Measurements from ENCODE around the gene FAM163B. TPM values are rescaled to one million over a fixed set of nuclear protein-coding genes. Genes with fewer than 3 reads are reported as not detected.
A peak's percentile ranks its signal among the peaks of the same experiment; 100 is the strongest.

Gene FAM163B
- polyA plus RNA-seq, 1 of the 3 experiments (the other 2 are of a cell fraction), result 0.05 TPM

- Histone ChIP-seq H3K27me3 (ENCODE audit: insufficient read depth) (no peaks in the 10 kb centered on the region), H3K9me3 (no peaks in the 10 kb centered on the region), H3K79me2 (ENCODE audit: insufficient read depth) (no peaks in the 10 kb centered on the region), H3K27ac (ENCODE audit: low read depth in 2 of 2, low read length in 1 of 2) (peak within 1 kb of the TSS in 1 of 2 experiments; percentile 100; a peak in 3 of 4 replicates), H3K4me2 (peak within 1 kb of the TSS; percentile 44; the same call in 1 of the 2 replicates), H3F3A (replicated peaks; ENCODE audit: insufficient read depth) (no peaks in the 10 kb centered on the region), H3K36me3 (replicated peaks in 1 of 2; ENCODE audit: control insufficient read depth in 1 of 2, insufficient read depth in 2 of 2, low read length in 1 of 2) (no peaks in the 10 kb centered on the region), H3K9ac (no peak within 1 kb of the TSS), H4K20me1 (ENCODE audit: insufficient read depth) (no peaks in the 10 kb centered on the region), H3K4me1 (ENCODE audit: control insufficient read depth in 1 of 2, insufficient read depth in 2 of 2, low read depth in 1 of 2, low read length in 1 of 2) (peaks cover 0 to 78% of the 10 kb centered on the region in 2 experiments; a peak in 3 of 4 replicates), H3K9me2 (no peaks in the 10 kb centered on the region), H2AFZ (ENCODE audit: low read depth) (no peak within 1 kb of the TSS), H3K4me3 (ENCODE audit: low read depth in 2 of 2, low read length in 1 of 2) (peak within 1 kb of the TSS in 1 of 2 experiments; percentile 49; a peak in 2 of 4 replicates)
- peak; percentile 90 for DNase-seq
- POLR2A ChIA-PET, result interaction anchor here (0.5 to 10.7 kb wide), 31 partner anchors 9 to 204 kb away, joined by 3 to 150 read pairs (median 6); partner anchors contain the start of genes DBH, FAM163B and SARDH
- 11% methylated on average over 12 of the region's 70 CpGs for WGBS (ENCODE audit: low lambda C conversion rate)
- CTCF ChIA-PET, result interaction anchor here (0.7 to 5.8 kb wide), 38 partner anchors 10 to 208 kb away, joined by 3 to 51 read pairs (median 4); partner anchors contain the start of genes DBH and MYMK
- no peak for TF ChIP-seq MAX (IDR thresholded peaks at IDR 0.05; ENCODE audit: low read depth)
- TF ChIP-seq FOXJ3 (CRISPR knock-in tag; IDR thresholded peaks at IDR 0.05), result no peak
- TF ChIP-seq ZBTB33 (IDR thresholded peaks at IDR 0.05; ENCODE audit: borderline replicate concordance, low read depth), result no peak
- no peak for TF ChIP-seq RFX5 (IDR thresholded peaks at IDR 0.05; ENCODE audit: low read length)
- TF ChIP-seq GABPA (IDR thresholded peaks at IDR 0.05; ENCODE audit: low read depth), result no peak
- TF ChIP-seq FOXM1 (IDR thresholded peaks at IDR 0.05; ENCODE audit: low read depth), result no peak
- no peak for TF ChIP-seq USF1 (IDR thresholded peaks at IDR 0.05; ENCODE audit: borderline replicate concordance, low read depth)
- TF ChIP-seq RXRA (IDR thresholded peaks at IDR 0.05; ENCODE audit: borderline replicate concordance, low read depth), result no peak
- no peak for TF ChIP-seq NRF1 (IDR thresholded peaks at IDR 0.05; ENCODE audit: low read depth, low read length)
- no peak for TF ChIP-seq TEAD4 (IDR thresholded peaks at IDR 0.05; ENCODE audit: borderline replicate concordance, insufficient read depth)
- TF ChIP-seq CTCF (IDR thresholded peaks at IDR 0.05), result no peak
- no peak for TF ChIP-seq JUND (IDR thresholded peaks at IDR 0.05)
- no peak for TF ChIP-seq SIN3A (IDR thresholded peaks at IDR 0.05; ENCODE audit: borderline replicate concordance, low read depth, low read length)
- peak; percentile 51 for TF ChIP-seq MXI1 (IDR thresholded peaks at IDR 0.05; ENCODE audit: low read depth, low read length)
- TF ChIP-seq RAD21 (IDR thresholded peaks at IDR 0.05; ENCODE audit: low read length), result peak; percentile 11; the same call in 1 of the 2 replicates
- TF ChIP-seq CHD2 (IDR thresholded peaks at IDR 0.05; ENCODE audit: low read length, partially characterized antibody), result peak; percentile 58
- no peak for TF ChIP-seq FOSL2 (IDR thresholded peaks at IDR 0.05; ENCODE audit: borderline replicate concordance, low read depth)
- no peak for TF ChIP-seq REST (IDR thresholded peaks at IDR 0.05; ENCODE audit: low read depth, low read length)
- TF ChIP-seq EZH2phosphoT487 (IDR thresholded peaks at IDR 0.05; ENCODE audit: borderline replicate concordance, low read depth), result no peak
- no peak for TF ChIP-seq YY1 (IDR thresholded peaks at IDR 0.05; ENCODE audit: low read depth)
- no peak for TF ChIP-seq ELF1 (IDR thresholded peaks at IDR 0.05)
- TF ChIP-seq IRF3 (IDR thresholded peaks at IDR 0.05; ENCODE audit: low read depth, low read length), result no peak
Measured at GRCh38 chr9:133534346-133535291, 74.6 kb downstream of the FAM163B start, which contains the start of gene ADAMTSL2. ADAMTSL2 (plus strand) TSS chr9:133534704; CDS start chr9:133536713, 2,009 bp downstream.

All from SK-N-SH (cell line).